GM12865 (cell line): Measurements from ENCODE around the gene POMT1.

Experiments used
- DNase-seq: peaks from one replicate; pipeline ENCODE4 v3.0.0; 2010; ENCODE audit warnings: low read depth
- H3K4me3 ChIP-seq: 2 replicates; pipeline ENCODE4 v1.5.1; 2011; ENCODE audit warnings: mild to moderate bottlenecking, low read depth, low read length, control low read depth
- TF ChIP-seq, protein P1 (sequence below): IDR thresholded peaks from 2 replicates; pipeline ENCODE4 v1.5.1; 2011; ENCODE audit warnings: low read length, control low read depth, low read depth, inconsistent platforms; ENCODE audit not compliant: insufficient read depth; ENCODE audit errors: missing control alignments

Gene POMT1

DNA sequence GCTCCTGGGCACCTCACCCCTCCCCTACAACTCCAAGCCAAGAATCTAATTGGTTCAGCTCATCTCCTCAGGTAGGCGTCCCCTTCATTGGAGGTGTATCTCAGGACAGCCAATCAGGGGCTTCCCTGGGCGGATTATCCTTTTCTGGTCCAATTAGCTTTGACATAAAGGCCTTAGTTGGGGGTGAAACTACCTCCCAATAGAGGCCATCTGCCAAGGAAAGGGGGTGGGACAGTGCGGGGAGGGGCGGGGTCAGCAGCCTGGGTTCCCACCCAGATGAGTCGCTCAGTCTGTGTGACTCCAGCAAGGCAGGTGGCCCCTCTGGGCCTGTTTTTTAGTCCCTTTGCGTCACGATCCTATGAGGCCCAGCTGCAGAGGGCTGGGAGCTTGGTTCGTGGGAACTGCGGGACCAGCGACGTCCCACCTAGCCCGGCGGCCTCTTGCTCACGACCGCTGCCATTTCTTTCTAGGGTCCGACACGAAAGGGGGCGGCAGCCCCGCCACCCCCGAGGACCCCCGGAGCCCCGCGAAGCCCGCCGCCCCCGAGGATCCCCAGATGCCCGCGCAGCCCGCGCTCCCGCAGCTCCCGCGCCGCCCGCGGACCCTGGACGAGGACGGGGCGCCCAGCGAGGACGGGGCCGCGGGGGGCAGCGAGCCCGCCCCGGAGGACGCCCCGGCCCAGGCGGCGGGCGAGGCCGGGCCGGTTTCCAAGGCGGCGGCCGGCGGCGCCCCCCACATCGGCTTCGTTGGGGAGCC is 51.5 kb downstream of the POMT1 start:
- TF ChIP-seq, protein P1, sequence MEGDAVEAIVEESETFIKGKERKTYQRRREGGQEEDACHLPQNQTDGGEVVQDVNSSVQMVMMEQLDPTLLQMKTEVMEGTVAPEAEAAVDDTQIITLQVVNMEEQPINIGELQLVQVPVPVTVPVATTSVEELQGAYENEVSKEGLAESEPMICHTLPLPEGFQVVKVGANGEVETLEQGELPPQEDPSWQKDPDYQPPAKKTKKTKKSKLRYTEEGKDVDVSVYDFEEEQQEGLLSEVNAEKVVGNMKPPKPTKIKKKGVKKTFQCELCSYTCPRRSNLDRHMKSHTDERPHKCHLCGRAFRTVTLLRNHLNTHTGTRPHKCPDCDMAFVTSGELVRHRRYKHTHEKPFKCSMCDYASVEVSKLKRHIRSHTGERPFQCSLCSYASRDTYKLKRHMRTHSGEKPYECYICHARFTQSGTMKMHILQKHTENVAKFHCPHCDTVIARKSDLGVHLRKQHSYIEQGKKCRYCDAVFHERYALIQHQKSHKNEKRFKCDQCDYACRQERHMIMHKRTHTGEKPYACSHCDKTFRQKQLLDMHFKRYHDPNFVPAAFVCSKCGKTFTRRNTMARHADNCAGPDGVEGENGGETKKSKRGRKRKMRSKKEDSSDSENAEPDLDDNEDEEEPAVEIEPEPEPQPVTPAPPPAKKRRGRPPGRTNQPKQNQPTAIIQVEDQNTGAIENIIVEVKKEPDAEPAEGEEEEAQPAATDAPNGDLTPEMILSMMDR, result no peak
- no peak for DNase-seq
- no peak overlapping the region for H3K4me3 ChIP-seq

DNA sequence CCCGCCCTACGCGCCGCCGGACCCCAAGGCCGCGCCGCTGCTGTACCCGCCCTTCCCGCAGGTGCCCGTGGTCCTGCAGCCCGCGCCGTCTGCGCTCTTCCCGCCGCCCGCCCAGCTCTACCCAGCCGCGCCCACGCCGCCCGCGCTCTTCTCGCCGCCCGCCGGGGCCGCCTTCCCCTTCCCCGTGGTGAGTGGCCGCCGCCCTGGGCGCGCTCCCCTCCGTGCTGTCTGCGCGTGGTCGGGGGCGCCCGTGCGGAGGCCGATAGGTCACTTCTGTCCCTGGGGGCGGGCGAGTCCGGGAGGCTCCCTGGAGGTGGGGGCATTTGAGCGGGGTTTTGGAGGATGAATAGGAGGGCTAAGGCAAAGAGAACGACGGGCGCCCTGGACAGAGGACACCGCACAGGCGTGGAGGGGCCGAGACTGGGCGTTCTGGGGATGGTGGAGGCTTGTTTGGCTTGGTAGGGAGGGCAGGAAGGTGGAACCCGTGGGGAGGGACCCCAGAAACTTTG is 52.2 kb downstream of the POMT1 start:
- no peak for DNase-seq
- TF ChIP-seq, protein P1, result no peak
- H3K4me3 ChIP-seq, result no peak overlapping the region

DNA sequence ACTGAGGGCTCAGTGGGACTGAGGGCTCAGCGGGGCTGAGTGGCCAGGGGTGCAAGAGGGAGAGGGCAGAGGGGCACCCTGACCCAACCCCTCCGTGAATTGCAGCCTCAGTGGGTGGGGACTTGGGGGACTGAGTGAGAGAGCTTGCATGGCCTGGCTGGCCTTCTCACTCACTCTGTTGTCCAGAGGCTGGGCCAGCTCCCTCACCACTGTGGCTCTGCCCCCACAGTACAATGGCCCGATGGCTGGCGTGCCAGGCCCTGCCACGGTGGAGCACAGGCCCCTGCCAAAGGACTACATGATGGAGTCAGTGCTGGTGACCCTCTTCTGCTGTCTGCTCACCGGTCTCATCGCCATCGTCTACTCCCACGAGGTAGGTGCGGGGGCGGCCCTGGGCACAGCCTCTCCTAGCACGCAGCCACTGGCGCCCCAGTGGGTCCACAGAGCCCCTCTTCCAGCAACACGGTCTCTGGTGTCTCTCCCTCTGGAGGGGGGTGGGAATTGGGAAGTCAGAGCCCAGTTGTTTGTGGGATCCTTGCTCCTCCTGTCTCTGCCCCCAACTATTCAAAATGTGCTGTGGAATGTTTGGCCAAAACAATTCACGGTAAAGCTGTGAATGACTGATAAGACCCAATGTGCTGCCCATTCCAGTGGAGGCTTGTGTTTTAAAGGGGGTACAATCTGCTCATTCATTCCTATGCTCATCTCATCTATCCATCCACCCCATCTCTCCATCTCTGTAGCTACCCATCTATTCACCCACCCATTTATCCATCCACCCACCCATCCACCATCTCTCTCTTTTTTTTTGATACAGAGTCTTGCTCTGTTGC is 53.3 kb downstream of the POMT1 start:
- TF ChIP-seq, protein P1, result no peak
- no peak for DNase-seq
- H3K4me3 ChIP-seq, result no peak overlapping the region

DNA sequence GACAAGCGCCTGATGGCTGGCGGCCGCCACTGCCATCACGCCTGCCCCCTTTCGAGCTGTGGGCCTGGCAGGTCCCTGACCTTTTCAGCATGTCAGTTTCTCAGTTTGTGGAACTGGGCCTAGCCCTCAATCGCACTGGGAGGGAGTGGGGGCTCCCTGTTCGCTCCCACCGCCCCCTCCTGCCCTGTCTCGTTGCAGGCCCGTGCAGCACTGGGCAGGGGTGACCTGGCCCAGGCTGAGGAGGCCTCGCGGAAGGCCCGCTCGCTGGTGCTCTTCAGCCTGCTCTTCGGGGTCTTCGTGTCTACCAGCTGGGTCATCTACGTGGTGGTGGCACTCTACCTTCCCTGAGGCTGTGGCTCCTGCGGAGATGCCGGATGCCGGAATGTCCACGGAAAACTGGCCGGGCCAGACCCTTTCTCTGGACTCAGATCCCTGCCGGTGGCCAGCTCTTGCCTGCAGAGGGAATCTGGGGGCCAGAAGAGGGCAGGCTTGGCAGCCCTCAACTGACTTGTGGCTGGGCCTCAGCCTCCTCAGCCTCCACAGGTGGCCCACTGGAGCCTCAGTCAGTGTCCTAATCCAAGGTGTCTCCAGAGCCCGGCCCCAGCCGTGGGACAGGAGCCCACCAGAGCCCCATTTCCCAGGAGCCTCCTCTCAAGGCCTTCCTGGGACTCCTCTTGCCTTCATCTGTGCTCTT is 55.3 kb downstream of the POMT1 start:
- H3K4me3 ChIP-seq, result no peak overlapping the region
- no peak for DNase-seq
- TF ChIP-seq, protein P1, result no peak

DNA sequence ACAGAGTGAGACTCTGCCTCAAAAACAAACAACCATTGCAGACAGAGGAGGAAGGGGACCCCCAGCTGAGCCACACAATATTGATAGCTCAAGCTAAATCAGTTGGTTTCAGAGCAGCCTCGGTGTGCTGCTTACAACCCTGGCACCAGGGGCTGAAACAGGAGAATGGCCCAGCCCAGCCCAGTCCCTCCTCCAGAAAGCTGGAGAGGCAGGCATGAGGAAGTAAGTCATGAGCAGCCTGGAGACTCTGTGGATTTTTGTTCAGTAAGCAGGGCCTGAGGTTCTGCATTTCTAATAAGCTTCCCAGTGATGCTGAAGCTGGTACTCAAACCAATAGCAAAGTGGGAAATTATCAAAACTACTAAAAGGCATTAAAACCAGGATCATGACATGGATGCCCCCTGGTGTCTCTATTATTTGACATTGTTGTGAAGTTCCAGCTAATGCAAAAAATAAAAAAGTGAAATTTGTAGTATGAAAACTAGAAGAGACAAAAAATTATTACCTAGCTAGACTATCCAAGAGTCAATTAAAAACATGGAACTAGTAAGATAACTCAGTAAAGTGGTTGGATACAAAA is 56.8 kb downstream of the POMT1 start:
- DNase-seq, result no peak
- no peak overlapping the region for H3K4me3 ChIP-seq
- TF ChIP-seq, protein P1, result no peak
